GM18508 (cell line): ENCODE data around the gene SND1.

Source experiments
- ATAC-seq: cut with Tn5 transposase; IDR thresholded peaks from one replicate; pipeline ENCODE4 v1.9.1; 2021; ENCODE audit warnings: moderate number of reproducible peaks; ENCODE audit not compliant: insufficient read depth, unreplicated experiment

Gene SND1

GRCh38 chr7:128137181-128137580, 485.2 kb downstream of the SND1 start:
- ATAC-seq: no peak

DNA sequence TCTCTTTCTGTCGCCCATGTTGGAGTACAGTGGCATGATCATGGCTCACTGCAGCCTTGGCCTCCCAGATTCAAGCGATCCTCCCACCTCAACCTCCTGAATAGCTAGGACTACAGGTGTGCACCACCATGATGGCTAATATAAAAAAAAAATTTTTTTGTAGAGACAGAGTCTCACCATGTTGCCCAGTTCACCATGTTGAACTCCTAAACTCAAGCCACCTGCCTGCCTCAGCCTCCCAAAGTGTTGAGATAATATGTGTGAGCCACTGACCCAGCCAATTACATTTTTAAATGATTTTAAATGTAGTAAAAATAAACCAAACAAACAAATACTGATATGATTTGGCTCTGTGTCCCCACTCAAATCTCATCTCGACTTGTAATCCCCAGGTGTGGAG, 487.4 kb downstream of the SND1 start:
- no peak for ATAC-seq

DNA sequence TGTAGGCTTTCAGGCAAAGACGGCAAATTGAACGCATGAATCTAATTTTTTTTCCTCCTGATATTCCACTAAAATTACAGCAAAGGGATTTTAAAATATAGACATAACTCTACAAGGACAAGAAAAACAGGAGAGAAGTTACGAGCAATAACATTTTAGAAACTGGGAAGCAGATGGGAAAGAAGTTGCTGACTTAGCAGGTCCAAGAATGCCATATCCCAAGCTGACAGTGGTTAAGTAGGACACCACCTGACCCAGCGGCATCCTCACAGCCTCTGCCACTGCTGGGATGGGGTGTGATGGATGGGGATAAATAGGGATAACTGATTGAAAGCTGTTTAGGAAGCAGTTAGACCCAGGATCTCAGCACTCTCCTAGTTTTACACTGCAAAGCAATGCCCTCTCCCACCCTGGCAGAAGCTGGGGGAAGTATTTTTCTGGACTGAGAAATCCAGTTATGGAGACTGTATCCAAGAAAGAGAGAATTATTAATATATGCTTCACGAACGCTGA, 489.7 kb downstream of the SND1 start:
- no peak for ATAC-seq
